HG02938 (cell line): Measurements from ENCODE around the gene PLAGL2.

Experiments
- ATAC-seq: cut with Tn5 transposase; IDR thresholded peaks from one replicate; pipeline ENCODE4 v1.9.1; 2021; ENCODE audit warnings: mild to moderate bottlenecking, moderate library complexity; ENCODE audit not compliant: unreplicated experiment

The PLAGL2 gene

DNA sequence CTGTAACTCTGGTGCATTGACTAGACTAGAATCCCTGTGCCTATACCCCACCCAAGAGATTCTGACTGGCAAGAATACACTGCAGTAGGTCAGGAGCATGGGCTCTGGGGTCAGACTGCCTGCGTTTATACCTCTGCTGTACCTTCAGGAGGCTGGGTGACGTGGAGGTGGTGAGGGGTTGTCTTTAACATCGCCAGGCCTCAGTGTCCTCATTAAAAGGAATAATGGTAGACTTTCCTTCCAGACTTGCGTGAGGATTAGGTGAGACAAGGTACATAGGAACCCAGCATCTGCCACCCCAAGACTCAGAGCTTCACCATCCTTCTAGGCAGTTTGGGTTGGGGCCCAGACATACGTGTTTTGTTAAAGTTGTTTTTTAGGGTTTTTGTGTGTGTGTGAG lies 53.8 kb downstream of the PLAGL2 start:
- no peak for ATAC-seq

DNA sequence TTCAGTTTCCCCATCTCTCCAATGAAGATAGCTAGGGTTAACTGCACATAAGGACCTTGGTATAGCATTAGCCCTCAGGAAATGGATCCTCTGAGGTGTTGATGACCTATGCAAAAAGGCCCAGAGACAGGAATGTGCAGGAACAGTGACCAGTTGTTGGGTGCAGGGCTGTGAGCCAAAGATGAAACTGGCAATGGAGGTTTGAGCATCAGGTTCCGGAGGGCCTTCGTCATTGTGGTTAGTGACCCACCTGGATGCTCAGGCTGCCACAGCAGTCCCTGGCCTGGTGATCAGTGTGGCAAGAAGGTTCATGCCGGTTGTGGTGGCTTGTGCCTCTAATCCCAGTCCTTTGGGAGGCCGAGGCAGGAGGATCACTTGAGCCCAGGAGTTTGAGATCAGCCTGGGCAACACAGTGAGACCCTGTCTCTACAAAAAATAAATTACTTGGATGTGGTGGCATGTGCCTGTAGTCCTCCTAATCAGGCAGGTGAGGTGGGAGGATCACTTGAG lies 54.3 kb downstream of the PLAGL2 start:
- ATAC-seq, result no peak

DNA sequence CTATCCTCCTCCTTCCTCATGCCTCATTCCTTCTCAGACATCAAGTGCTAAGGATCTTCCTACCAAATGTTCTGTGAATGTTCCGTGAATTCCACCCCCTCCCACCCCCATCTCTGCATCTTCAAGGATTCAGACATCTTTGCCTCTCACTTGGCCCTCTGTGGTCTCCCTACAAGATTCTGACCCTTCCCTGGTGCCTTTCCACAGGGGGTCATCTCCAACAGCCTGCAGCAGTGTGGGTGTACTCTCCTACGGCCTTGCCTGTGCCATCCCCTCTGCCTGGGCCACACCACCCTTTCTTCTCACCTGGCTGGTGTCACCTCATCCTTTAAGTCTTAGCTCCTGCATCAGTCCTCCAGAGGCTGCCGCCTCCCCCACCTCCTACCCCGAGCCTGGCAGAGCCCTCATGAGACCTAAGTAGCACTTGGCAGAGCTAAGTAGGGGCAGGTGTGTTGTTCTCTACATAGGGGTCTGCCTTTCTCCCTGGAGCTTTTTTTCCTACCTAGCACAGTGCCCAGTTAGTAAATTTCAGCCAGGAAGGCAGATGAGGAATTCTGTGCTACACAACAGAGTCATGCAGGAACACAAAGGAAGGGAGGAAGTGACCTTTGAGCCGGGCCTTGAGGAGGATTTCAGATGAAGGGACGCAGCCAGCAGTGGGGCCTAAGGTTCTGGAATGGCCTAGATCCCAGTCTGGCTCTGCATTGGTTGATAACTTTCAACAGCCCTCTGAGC lies 55.0 kb downstream of the PLAGL2 start:
- no peak for ATAC-seq

DNA sequence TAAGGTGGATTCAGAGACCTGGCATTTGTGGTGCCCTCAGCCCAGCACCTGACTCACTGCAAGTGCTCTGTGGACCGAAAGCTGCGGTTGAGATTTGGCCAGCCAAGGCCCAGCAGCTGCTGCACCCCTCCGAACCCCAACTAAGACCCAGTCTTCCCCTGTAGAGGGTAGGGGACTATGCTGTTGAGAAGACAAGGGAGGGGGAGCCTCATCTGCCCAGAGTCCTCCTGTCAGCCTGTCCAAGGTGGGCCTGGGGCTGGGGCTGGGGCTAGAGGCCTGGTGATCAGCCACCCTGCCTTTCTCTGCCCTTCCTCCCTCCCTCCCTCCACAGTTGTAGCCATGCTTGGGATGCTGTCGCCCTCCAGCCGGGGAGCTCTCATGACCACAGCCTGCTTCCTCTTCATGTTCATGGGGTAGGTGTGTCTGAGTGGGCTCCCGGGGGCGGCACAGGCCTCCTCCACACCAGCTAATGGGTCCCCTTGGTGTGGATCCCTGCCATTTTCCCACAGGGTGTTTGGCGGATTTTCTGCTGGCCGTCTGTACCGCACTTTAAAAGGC lies 57.2 kb downstream of the PLAGL2 start:
- ATAC-seq, result no peak

DNA sequence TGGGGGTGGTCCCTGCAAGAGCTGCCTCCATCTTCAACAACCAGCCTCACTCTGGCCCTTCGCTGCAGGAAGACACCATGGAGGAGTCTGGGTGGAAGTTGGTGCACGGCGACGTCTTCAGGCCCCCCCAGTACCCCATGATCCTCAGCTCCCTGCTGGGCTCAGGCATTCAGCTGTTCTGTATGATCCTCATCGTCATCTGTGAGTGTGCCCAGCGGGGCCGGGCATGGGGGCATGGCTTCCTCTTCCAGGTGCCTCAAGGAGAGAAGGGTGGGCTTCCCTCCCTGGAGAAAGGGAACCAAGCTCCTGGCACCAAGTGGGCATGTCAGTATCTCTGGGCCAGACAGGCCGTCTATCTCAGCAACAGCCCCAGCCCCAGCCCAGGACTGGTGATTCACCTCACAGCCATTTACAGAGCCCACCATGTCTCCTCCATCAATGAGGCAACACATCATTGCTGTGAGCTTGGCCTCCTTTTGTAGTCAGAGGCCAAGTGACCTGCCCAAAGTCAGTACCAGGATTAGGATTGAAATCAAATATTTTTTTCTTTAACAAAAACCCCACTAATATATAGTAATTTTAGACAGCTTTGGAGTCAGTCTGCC lies 57.9 kb downstream of the PLAGL2 start:
- no peak for ATAC-seq

DNA sequence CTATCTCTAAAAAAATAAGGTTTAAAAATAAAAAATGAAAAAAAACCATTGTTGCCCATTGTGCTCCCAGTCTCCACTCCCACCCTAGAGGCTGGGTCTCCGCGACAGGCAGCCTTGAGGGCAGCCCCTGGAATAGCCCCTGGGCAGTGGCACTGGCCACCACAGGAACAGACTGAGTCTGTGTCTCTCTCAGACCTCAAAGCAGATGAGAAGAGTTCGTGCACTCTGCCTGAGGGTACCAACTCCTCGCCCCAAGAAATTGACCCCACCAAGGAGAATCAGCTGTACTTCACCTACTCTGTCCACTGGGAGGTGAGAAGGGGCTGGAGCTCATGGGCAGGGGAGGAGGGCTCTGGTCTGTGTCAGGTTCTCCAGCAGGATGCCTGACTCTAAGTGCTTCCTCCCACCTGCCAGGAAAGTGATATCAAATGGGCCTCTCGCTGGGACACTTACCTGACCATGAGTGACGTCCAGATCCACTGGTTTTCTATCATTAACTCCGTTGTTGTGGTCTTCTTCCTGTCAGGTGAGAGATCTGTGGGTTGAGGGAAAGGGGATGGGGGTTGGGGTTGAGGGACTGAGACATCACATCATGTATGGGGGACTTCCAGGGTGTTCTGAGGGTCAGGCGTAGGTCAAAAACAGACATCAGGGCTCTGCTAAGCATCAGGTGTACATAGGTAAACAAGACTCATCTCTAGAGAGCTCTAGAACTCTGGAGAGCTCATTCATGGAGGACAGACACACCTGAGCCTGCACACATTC lies 62.5 kb downstream of the PLAGL2 start:
- no peak for ATAC-seq

DNA sequence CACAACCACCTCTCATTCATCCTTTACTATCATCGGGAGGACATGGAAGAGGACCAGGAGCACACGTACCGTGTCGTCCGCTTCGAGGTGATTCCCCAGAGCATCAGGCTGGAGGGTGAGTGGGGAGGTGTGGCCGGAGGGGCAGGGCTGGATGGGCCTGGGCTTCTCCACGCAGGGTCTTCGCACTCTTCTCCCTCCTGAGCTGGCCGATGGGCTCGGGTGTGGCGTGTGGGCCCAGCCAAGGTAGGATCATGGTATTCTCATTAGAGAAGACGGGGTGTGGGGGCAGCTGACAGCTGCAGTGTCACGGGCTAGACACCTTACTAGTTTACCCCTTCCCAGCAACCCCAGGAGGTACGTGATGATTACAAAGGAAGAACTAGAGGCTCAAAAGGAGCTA lies 64.6 kb downstream of the PLAGL2 start:
- no peak for ATAC-seq
